ENCODE results near the gene LPCAT1. TPM values are rescaled to one million over a fixed set of nuclear protein-coding genes. Genes with fewer than 3 reads are reported as not detected.
"Not testable (repeated sequence)": the region's sequence is repeated elsewhere in the genome, so short reads cannot be mapped to it uniquely, and the experiment has no call there.

LPCAT1 gene
- total and polyA plus RNA-seq, 2 of the 4 experiments (the other 2 are of a cell fraction): 17.7 to 33.6 TPM

- no peak overlapping the region for H2BK5ac ChIP-seq (ENCODE audit: low read depth, low read length, poor library complexity, severe bottlenecking)
- H2BK20ac ChIP-seq (ENCODE audit: low read depth, low read length): no peak overlapping the region
- no peak overlapping the region for H3K56ac ChIP-seq (ENCODE audit: extremely low read depth, insufficient read depth, low read length)
- in situ Hi-C loops (cut with MboI; ENCODE audit: low sequenced_read_pairs) (no loop called here), intact Hi-C loops (cut with micrococcal nuclease) (loop anchor here (5.0 kb wide), 1 partner anchor 46 kb away; the partner anchor contains the start of gene LPCAT1), dilution Hi-C loops (cut with HindIII; ENCODE audit: low sequenced_read_pairs, unreplicated experiment) (no loop called here)
- WGBS, 2 experiments (ENCODE audit: extremely low coverage in 2 of 2, insufficient read length in 1 of 2): 91% methylated on average over 9 of the region's 28 CpGs; no CpG with 5 or more reads in 1 of the 2 experiments
- no peak overlapping the region for H4K8ac ChIP-seq (ENCODE audit: low read depth in 2 of 2, low read length in 2 of 2)
- no peak overlapping the region for H3K18ac ChIP-seq (ENCODE audit: low read depth, low read length)
- H3K4ac ChIP-seq (ENCODE audit: low read depth, low read length): no peak overlapping the region
- H3K27ac ChIP-seq (ENCODE audit: insufficient read depth, low read length): no peak overlapping the region
- H3K9me3 ChIP-seq (ENCODE audit: control insufficient read depth, insufficient read depth, low read length): no peaks in the 10 kb centered on the region
- no TSS peak for BruUV-seq (replicated peaks)
- H2AK9ac ChIP-seq (replicated peaks; ENCODE audit: low read depth, low read length, poor library complexity): no peak overlapping the region
- no peak overlapping the region for H4K5ac ChIP-seq (ENCODE audit: low read depth, low read length)
- H2AFZ ChIP-seq (replicated peaks; ENCODE audit: low read length, poor library complexity): no peak overlapping the region
- H3K4me1 ChIP-seq (ENCODE audit: control insufficient read depth, insufficient read depth, low read length): no peaks in the 10 kb centered on the region
- peaks cover 0 to 3% of the 10 kb centered on the region in 2 experiments; a peak in 1 of 4 replicates for H3K79me1 ChIP-seq (ENCODE audit: low read depth in 1 of 2, low read length in 2 of 2)
- peaks cover 20% of the 10 kb centered on the region for H4K20me1 ChIP-seq (ENCODE audit: insufficient read depth, low read length)
- H2BK120ac ChIP-seq (ENCODE audit: low read depth, low read length): no peak overlapping the region
- ATAC-seq (ENCODE audit: low read depth) (no peak), DNase-seq (no peak)
- no peak overlapping the region for H3K23ac ChIP-seq (ENCODE audit: low read depth, low read length)
- H2AK5ac ChIP-seq (ENCODE audit: low read depth, low read length): no peak overlapping the region
- ChIA-PET POLR2A (ENCODE audit: unreplicated experiment) (no interaction called here), CTCF (no interaction called here)
- no peak overlapping the region for H4K91ac ChIP-seq (ENCODE audit: insufficient read depth, low read depth, low read length)
- no peak for TF ChIP-seq RFX5 (IDR thresholded peaks at IDR 0.05; ENCODE audit: low read depth, low read length)
- no peak overlapping the region for H3K9ac ChIP-seq (ENCODE audit: low read depth, low read length)
- no peak overlapping the region for H3K14ac ChIP-seq (replicated peaks; ENCODE audit: low read depth, low read length)
- H2BK15ac ChIP-seq (ENCODE audit: low read depth, low read length): no peak overlapping the region
- H3K4me3 ChIP-seq (ENCODE audit: insufficient read depth, low read depth, low read length): no peak overlapping the region
- H3K9me1 ChIP-seq (ENCODE audit: insufficient read depth, low read length): peaks cover 3% of the 10 kb centered on the region; the same call in 1 of the 2 replicates
- no peaks in the 10 kb centered on the region for H3K27me3 ChIP-seq (ENCODE audit: control insufficient read depth, insufficient read depth, low read length)
- H3K36me3 ChIP-seq (ENCODE audit: control insufficient read depth, insufficient read depth, low read length): peaks cover 63% of the 10 kb centered on the region
- no peak overlapping the region for H3K4me2 ChIP-seq (ENCODE audit: low read depth, low read length)
Observed at GRCh38 chr5:1476181-1476966, 47.4 kb downstream of the LPCAT1 start.

GRCh38 chr5:1475544-1475900, 48.2 kb downstream of the LPCAT1 start:
- H3K9me1 ChIP-seq (ENCODE audit: insufficient read depth, low read length); H3K27ac ChIP-seq (ENCODE audit: insufficient read depth, low read length); H2AK5ac ChIP-seq (ENCODE audit: low read depth, low read length); dilution Hi-C loops (cut with HindIII; ENCODE audit: low sequenced_read_pairs, unreplicated experiment); H2BK15ac ChIP-seq (ENCODE audit: low read depth, low read length); H4K91ac ChIP-seq (ENCODE audit: insufficient read depth, low read depth, low read length); in situ Hi-C loops (cut with MboI; ENCODE audit: low sequenced_read_pairs); H3K14ac ChIP-seq (replicated peaks; ENCODE audit: low read depth, low read length); H3K4me2 ChIP-seq (ENCODE audit: low read depth, low read length); H3K27me3 ChIP-seq (ENCODE audit: control insufficient read depth, insufficient read depth, low read length); ATAC-seq (ENCODE audit: low read depth); DNase-seq; H3K56ac ChIP-seq (ENCODE audit: extremely low read depth, insufficient read depth, low read length); H3K4me3 ChIP-seq (ENCODE audit: insufficient read depth, low read depth, low read length); H2AK9ac ChIP-seq (replicated peaks; ENCODE audit: low read depth, low read length, poor library complexity); H4K5ac ChIP-seq (ENCODE audit: low read depth, low read length); H3K9me3 ChIP-seq (ENCODE audit: control insufficient read depth, insufficient read depth, low read length); H3K4me1 ChIP-seq (ENCODE audit: control insufficient read depth, insufficient read depth, low read length); H4K8ac ChIP-seq (ENCODE audit: low read depth in 2 of 2, low read length in 2 of 2); H3K9ac ChIP-seq (ENCODE audit: low read depth, low read length); CTCF ChIA-PET; H2AFZ ChIP-seq (replicated peaks; ENCODE audit: low read length, poor library complexity); POLR2A ChIA-PET (ENCODE audit: unreplicated experiment); H2BK20ac ChIP-seq (ENCODE audit: low read depth, low read length); H3K23ac ChIP-seq (ENCODE audit: low read depth, low read length); H3K18ac ChIP-seq (ENCODE audit: low read depth, low read length); H2BK120ac ChIP-seq (ENCODE audit: low read depth, low read length); BruUV-seq (replicated peaks); H2BK5ac ChIP-seq (ENCODE audit: low read depth, low read length, poor library complexity, severe bottlenecking); H3K79me1 ChIP-seq (ENCODE audit: low read depth in 1 of 2, low read length in 2 of 2); H3K4ac ChIP-seq (ENCODE audit: low read depth, low read length): not testable (repeated sequence)
- WGBS, 2 experiments (ENCODE audit: extremely low coverage in 2 of 2, insufficient read length in 1 of 2): 96% methylated on average over 5 of the region's 17 CpGs; no CpG with 5 or more reads in 1 of the 2 experiments
- H3K36me3 ChIP-seq (ENCODE audit: control insufficient read depth, insufficient read depth, low read length): peaks cover 69% of the 10 kb centered on the region
- intact Hi-C loops (cut with micrococcal nuclease): loop anchor here (5.0 kb wide), 1 partner anchor 47 kb away; the partner anchor contains the start of gene LPCAT1
- H4K20me1 ChIP-seq (ENCODE audit: insufficient read depth, low read length): peaks cover 14% of the 10 kb centered on the region

Measured in IMR-90 (cell line).